GM23338 (cell line): ENCODE results near the gene KIAA1217. TPM values are rescaled to one million over a fixed set of nuclear protein-coding genes. Genes with fewer than 3 reads are reported as not detected.

Experiments used
- ATAC-seq: fragments of 200-7000 bp; cut with Tn5 transposase; 3 replicates; pipeline ENCODE4 v1.9.1; 2020
- DNase-seq: peaks from one replicate; pipeline ENCODE4 v3.0.0-alpha.2; 2015; ENCODE audit warnings: low spot score
- H2AFZ ChIP-seq: fragments of 200-600 bp; sonication (generic); 2 replicates; pipeline ENCODE4 v1.8.0; 2016; ENCODE audit warnings: antibody characterized with exemption, mild to moderate bottlenecking, moderate library complexity
- H3F3A ChIP-seq: fragments of 200-600 bp; sonication (generic); replicated peaks from 2 replicates; pipeline ENCODE4 v1.8.0; 2017; ENCODE audit warnings: antibody characterized with exemption, mixed run types, low read depth
- H3K27ac ChIP-seq: fragments of 200-600 bp; sonication (generic); 2 replicates; pipeline ENCODE4 v1.6.1; 2016; ENCODE audit warnings: low read depth
- H3K27me3 ChIP-seq: fragments of 200-600 bp; sonication (generic); 2 replicates; pipeline ENCODE4 v1.8.0; 2016; ENCODE audit warnings: mild to moderate bottlenecking, mixed run types, moderate library complexity; ENCODE audit not compliant: insufficient read depth
- H3K36me3 ChIP-seq: fragments of 200-600 bp; sonication (generic); 2 replicates; pipeline ENCODE4 v1.8.0; 2016; ENCODE audit warnings: mild to moderate bottlenecking; ENCODE audit not compliant: insufficient read depth
- H3K4me1 ChIP-seq: fragments of 200-600 bp; sonication (generic); 2 replicates; pipeline ENCODE4 v1.8.0; 2016; ENCODE audit warnings: mild to moderate bottlenecking, moderate library complexity; ENCODE audit not compliant: insufficient read depth
- H3K4me2 ChIP-seq: fragments of 200-600 bp; sonication (generic); 2 replicates; pipeline ENCODE4 v1.7.1; 2017; ENCODE audit warnings: mixed run types
- H3K4me3 ChIP-seq: fragments of 200-600 bp; sonication (generic); 2 replicates; pipeline ENCODE4 v1.6.1; 2016; ENCODE audit warnings: mixed run types
- H3K79me2 ChIP-seq: fragments of 200-600 bp; sonication (generic); replicated peaks from 2 replicates; pipeline ENCODE4 v1.8.0; 2017; ENCODE audit warnings: mild to moderate bottlenecking; ENCODE audit not compliant: insufficient read depth
- H3K9me2 ChIP-seq: fragments of 200-600 bp; sonication (generic); 2 replicates; pipeline ENCODE4 v1.8.0; 2017; ENCODE audit not compliant: insufficient read depth
- H4K20me1 ChIP-seq: fragments of 200-600 bp; sonication (generic); replicated peaks from 2 replicates; pipeline ENCODE4 v1.8.0; 2017; ENCODE audit warnings: mild to moderate bottlenecking; ENCODE audit not compliant: insufficient read depth
- H3K27ac Mint-ChIP-seq: 2 replicates; pipeline ENCODE4 v1.8.0; 2020; ENCODE audit warnings: inconsistent platforms, mild to moderate bottlenecking, moderate library complexity, mixed read lengths
- H3K27me3 Mint-ChIP-seq: 3 replicates; pipeline ENCODE4 v1.8.0; 2022; ENCODE audit warnings: low read depth, mild to moderate bottlenecking, moderate library complexity, mixed read lengths, inconsistent platforms; ENCODE audit not compliant: insufficient read depth, poor library complexity
- H3K36me3 Mint-ChIP-seq: 3 replicates; pipeline ENCODE4 v1.8.0; 2021; ENCODE audit warnings: low read depth, mild to moderate bottlenecking, inconsistent platforms, moderate library complexity, mixed read lengths
- H3K4me1 Mint-ChIP-seq: 3 replicates; pipeline ENCODE4 v1.8.0; 2020; ENCODE audit warnings: mild to moderate bottlenecking, inconsistent platforms, mixed read lengths
- H3K4me3 Mint-ChIP-seq: 3 replicates; pipeline ENCODE4 v1.8.0; 2021; ENCODE audit warnings: moderate library complexity, mild to moderate bottlenecking, inconsistent platforms, mixed read lengths
- H3K9me3 Mint-ChIP-seq: 3 replicates; pipeline ENCODE4 v1.8.0; 2020; ENCODE audit warnings: moderate library complexity, mild to moderate bottlenecking, inconsistent platforms, mixed read lengths
- CREB1 ChIP-seq: fragments of 250-450 bp; sonication (Bioruptor Pico); IDR thresholded peaks from 2 replicates; pipeline ENCODE4 v1.5.0; 2020; ENCODE audit warnings: low read depth, mild to moderate bottlenecking, moderate library complexity
- EZH2 ChIP-seq: fragments of 200-600 bp; sonication (generic); IDR thresholded peaks from one replicate; pipeline ENCODE4 v1.8.0; 2017; ENCODE audit warnings: antibody characterized with exemption, mild to moderate bottlenecking, low read depth; ENCODE audit not compliant: unreplicated experiment
- EZH2phosphoT487 ChIP-seq: fragments of 200-600 bp; sonication (generic); IDR thresholded peaks from one replicate; pipeline ENCODE4 v1.8.1; 2018; ENCODE audit warnings: antibody characterized with exemption; ENCODE audit not compliant: unreplicated experiment
- JUNB ChIP-seq: IDR thresholded peaks from one replicate; pipeline ENCODE4 v1.6.1; 2016; ENCODE audit warnings: antibody characterized with exemption; ENCODE audit not compliant: unreplicated experiment
- NANOG ChIP-seq: IDR thresholded peaks from 2 replicates; pipeline ENCODE4 v1.6.1; 2016; ENCODE audit warnings: antibody characterized with exemption, borderline replicate concordance
- POLR2AphosphoS5 ChIP-seq: IDR thresholded peaks from 2 replicates; pipeline ENCODE4 v1.6.1; 2016; ENCODE audit warnings: antibody characterized with exemption, low read depth
- STAT1 ChIP-seq: IDR thresholded peaks from one replicate; pipeline ENCODE4 v1.6.1; 2016; ENCODE audit warnings: antibody characterized with exemption; ENCODE audit not compliant: unreplicated experiment
- ZNF114 ChIP-seq: fragments of 250-450 bp; sonication (Bioruptor Pico); IDR thresholded peaks from 2 replicates; pipeline ENCODE4 v1.5.0; 2020; ENCODE audit warnings: mild to moderate bottlenecking, moderate library complexity
- ZNF331 ChIP-seq: fragments of 250-450 bp; sonication (Bioruptor Pico); IDR thresholded peaks from 2 replicates; pipeline ENCODE4 v1.5.0; 2020; ENCODE audit warnings: low read depth, mild to moderate bottlenecking, moderate library complexity
- polyA plus RNA-seq: library from polyadenylated mRNA; unstranded; fragments of >200 nt; fragmentation: Nextera tagmentation; extraction: Ambion mirVana; gene quantifications from 2 replicates; pipeline ENCODE4 v1.2.1, GENCODE V29; 2016
- total RNA-seq: library from RNA; depleted of rRNA; stranded (reverse); fragments of >200 nt; shearing (Covaris generic); gene quantifications from 2 replicates; pipeline ENCODE4 v1.2.3, GENCODE V29; 2014
- TF ChIP-seq, protein P1 (sequence below), 2 experiments: fragments of 200-600 bp in 1 of 2; sonication (generic) in 1 of 2; conservative IDR thresholded peaks; 2 replicates each; pipeline versions ENCODE4 v1.5.1 to v1.6.1; 2016 to 2017; ENCODE audit warnings: antibody characterized with exemption in 2 of 2, low read depth in 2 of 2, mild to moderate bottlenecking in 2 of 2, moderate library complexity in 1 of 2
- TF ChIP-seq, protein P2 (sequence below): IDR thresholded peaks from 2 replicates; pipeline ENCODE4 v1.6.1; 2016; ENCODE audit warnings: antibody characterized with exemption
- TF ChIP-seq, protein P3 (sequence below): fragments of 250-450 bp; sonication (Bioruptor Pico); IDR thresholded peaks from 2 replicates; pipeline ENCODE4 v1.5.0; 2020; ENCODE audit warnings: mild to moderate bottlenecking, moderate library complexity

Gene KIAA1217
- total and polyA plus RNA-seq, 2 experiments from 2014 or later: 6.4 to 9.1 TPM

DNA sequence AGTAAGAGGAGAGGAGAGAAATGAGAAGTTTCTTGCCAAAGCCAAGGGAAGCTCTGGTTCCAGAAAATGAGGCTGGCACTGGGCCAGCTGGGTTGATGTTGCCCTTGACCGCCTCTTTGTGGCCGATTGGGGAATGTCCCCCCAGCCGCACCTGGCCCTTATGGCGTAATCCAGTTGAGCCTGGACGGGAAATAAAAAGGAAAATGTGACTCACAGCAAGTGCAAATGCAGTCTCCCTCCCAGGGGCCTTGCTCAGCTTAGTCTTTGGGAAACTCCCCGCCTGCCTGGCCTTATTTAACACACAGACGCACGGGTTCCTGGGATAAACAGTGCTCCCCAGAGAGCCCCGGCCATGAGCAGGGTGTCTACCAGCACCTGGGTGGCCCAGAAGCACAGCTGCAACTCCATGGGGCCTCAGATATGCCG, 174.8 kb downstream of the KIAA1217 start:
- DNase-seq: peak; percentile 92
- Mint-ChIP-seq H3K36me3 (peaks cover 2% of the 10 kb centered on the region; the same call in 1 of the 3 replicates), H3K9me3 (no peaks in the 10 kb centered on the region), H3K4me3 (no peak overlapping the region), H3K27me3 (no peaks in the 10 kb centered on the region), H3K4me1 (peaks cover 34% of the 10 kb centered on the region), H3K27ac (peak overlapping the region; percentile 71)
- Histone ChIP-seq H3K4me1 (peaks cover 16% of the 10 kb centered on the region; the same call in 1 of the 2 replicates), H4K20me1 (no peaks in the 10 kb centered on the region), H3K4me3 (no peak overlapping the region), H3K27me3 (no peaks in the 10 kb centered on the region), H2AFZ (no peak overlapping the region), H3K36me3 (no peaks in the 10 kb centered on the region), H3K79me2 (no peaks in the 10 kb centered on the region), H3K4me2 (no peak overlapping the region), H3F3A (no peaks in the 10 kb centered on the region), H3K9me2 (no peaks in the 10 kb centered on the region), H3K27ac (peak overlapping the region; percentile 61)
- TF ChIP-seq, protein P1, sequence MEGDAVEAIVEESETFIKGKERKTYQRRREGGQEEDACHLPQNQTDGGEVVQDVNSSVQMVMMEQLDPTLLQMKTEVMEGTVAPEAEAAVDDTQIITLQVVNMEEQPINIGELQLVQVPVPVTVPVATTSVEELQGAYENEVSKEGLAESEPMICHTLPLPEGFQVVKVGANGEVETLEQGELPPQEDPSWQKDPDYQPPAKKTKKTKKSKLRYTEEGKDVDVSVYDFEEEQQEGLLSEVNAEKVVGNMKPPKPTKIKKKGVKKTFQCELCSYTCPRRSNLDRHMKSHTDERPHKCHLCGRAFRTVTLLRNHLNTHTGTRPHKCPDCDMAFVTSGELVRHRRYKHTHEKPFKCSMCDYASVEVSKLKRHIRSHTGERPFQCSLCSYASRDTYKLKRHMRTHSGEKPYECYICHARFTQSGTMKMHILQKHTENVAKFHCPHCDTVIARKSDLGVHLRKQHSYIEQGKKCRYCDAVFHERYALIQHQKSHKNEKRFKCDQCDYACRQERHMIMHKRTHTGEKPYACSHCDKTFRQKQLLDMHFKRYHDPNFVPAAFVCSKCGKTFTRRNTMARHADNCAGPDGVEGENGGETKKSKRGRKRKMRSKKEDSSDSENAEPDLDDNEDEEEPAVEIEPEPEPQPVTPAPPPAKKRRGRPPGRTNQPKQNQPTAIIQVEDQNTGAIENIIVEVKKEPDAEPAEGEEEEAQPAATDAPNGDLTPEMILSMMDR (conservative IDR thresholded peaks at IDR 0.05; ENCODE audit: low read depth in 2 of 2): peak; percentile 68 to 71
- no peak for TF ChIP-seq CREB1 (CRISPR knock-in tag)
- TF ChIP-seq, protein P2, sequence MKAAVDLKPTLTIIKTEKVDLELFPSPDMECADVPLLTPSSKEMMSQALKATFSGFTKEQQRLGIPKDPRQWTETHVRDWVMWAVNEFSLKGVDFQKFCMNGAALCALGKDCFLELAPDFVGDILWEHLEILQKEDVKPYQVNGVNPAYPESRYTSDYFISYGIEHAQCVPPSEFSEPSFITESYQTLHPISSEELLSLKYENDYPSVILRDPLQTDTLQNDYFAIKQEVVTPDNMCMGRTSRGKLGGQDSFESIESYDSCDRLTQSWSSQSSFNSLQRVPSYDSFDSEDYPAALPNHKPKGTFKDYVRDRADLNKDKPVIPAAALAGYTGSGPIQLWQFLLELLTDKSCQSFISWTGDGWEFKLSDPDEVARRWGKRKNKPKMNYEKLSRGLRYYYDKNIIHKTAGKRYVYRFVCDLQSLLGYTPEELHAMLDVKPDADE: no peak
- ATAC-seq: peak; percentile 90

DNA sequence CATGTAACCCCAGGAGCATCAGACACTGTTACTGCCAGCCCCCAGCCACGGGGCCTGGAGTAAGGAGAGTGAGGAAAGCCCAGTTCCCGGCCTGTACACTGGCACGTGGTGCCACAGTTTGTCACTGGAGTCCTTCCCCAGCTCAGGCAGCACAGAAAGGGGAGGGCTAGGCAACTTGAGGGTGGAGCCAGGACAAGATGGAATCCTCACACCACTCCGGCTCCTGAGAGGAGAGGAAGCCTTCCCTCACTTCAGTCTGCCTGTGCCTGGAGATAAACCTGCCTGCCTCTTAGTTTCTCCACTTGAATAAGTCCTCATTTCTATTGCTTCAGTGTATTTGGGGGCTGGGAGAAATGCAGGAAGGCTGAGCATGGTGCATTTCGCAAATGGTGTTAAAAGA, 176.0 kb downstream of the KIAA1217 start:
- H3K27ac Mint-ChIP-seq: 0 out of 2 replicates have a peak overlapping the region, but pooled peaks have one; percentile 23
- TF ChIP-seq ZNF114 (CRISPR knock-in tag) (no peak), CREB1 (CRISPR knock-in tag) (no peak), POLR2AphosphoS5 (no peak), ZNF331 (no peak), JUNB (no peak), STAT1 (no peak), EZH2phosphoT487 (no peak), NANOG (no peak), EZH2 (no peak)
- TF ChIP-seq, protein P3, sequence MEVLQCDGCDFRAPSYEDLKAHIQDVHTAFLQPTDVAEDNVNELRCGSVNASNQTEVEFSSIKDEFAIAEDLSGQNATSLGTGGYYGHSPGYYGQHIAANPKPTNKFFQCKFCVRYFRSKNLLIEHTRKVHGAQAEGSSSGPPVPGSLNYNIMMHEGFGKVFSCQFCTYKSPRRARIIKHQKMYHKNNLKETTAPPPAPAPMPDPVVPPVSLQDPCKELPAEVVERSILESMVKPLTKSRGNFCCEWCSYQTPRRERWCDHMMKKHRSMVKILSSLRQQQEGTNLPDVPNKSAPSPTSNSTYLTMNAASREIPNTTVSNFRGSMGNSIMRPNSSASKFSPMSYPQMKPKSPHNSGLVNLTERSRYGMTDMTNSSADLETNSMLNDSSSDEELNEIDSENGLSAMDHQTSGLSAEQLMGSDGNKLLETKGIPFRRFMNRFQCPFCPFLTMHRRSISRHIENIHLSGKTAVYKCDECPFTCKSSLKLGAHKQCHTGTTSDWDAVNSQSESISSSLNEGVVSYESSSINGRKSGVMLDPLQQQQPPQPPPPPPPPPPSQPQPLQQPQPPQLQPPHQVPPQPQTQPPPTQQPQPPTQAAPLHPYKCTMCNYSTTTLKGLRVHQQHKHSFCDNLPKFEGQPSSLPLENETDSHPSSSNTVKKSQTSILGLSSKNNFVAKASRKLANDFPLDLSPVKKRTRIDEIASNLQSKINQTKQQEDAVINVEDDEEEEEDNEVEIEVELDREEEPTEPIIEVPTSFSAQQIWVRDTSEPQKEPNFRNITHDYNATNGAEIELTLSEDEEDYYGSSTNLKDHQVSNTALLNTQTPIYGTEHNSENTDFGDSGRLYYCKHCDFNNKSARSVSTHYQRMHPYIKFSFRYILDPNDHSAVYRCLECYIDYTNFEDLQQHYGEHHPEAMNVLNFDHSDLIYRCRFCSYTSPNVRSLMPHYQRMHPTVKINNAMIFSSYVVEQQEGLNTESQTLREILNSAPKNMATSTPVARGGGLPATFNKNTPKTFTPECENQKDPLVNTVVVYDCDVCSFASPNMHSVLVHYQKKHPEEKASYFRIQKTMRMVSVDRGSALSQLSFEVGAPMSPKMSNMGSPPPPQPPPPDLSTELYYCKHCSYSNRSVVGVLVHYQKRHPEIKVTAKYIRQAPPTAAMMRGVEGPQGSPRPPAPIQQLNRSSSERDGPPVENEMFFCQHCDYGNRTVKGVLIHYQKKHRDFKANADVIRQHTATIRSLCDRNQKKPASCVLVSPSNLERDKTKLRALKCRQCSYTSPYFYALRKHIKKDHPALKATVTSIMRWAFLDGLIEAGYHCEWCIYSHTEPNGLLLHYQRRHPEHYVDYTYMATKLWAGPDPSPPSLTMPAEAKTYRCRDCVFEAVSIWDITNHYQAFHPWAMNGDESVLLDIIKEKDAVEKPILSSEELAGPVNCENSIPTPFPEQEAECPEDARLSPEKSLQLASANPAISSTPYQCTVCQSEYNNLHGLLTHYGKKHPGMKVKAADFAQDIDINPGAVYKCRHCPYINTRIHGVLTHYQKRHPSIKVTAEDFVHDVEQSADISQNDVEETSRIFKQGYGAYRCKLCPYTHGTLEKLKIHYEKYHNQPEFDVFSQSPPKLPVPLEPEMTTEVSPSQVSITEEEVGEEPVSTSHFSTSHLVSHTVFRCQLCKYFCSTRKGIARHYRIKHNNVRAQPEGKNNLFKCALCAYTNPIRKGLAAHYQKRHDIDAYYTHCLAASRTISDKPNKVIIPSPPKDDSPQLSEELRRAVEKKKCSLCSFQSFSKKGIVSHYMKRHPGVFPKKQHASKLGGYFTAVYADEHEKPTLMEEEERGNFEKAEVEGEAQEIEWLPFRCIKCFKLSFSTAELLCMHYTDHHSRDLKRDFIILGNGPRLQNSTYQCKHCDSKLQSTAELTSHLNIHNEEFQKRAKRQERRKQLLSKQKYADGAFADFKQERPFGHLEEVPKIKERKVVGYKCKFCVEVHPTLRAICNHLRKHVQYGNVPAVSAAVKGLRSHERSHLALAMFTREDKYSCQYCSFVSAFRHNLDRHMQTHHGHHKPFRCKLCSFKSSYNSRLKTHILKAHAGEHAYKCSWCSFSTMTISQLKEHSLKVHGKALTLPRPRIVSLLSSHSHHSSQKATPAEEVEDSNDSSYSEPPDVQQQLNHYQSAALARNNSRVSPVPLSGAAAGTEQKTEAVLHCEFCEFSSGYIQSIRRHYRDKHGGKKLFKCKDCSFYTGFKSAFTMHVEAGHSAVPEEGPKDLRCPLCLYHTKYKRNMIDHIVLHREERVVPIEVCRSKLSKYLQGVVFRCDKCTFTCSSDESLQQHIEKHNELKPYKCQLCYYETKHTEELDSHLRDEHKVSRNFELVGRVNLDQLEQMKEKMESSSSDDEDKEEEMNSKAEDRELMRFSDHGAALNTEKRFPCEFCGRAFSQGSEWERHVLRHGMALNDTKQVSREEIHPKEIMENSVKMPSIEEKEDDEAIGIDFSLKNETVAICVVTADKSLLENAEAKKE (CRISPR knock-in tag): no peak

More for the DNA sequence above, 176.0 kb downstream of the KIAA1217 start:
- Histone ChIP-seq H2AFZ (no peak overlapping the region), H3K4me3 (no peak overlapping the region), H4K20me1 (no peaks in the 10 kb centered on the region), H3K79me2 (no peaks in the 10 kb centered on the region), H3K4me2 (no peak overlapping the region), H3K36me3 (no peaks in the 10 kb centered on the region), H3F3A (no peaks in the 10 kb centered on the region), H3K4me1 (peaks cover 16% of the 10 kb centered on the region; the same call in 1 of the 2 replicates), H3K9me2 (no peaks in the 10 kb centered on the region), H3K27ac (no peak overlapping the region), H3K27me3 (no peaks in the 10 kb centered on the region)
- Mint-ChIP-seq H3K27me3 (no peaks in the 10 kb centered on the region), H3K4me1 (peaks cover 34% of the 10 kb centered on the region), H3K4me3 (no peak overlapping the region; the same call in 2 of the 3 replicates), H3K36me3 (peaks cover 2% of the 10 kb centered on the region; the same call in 1 of the 3 replicates), H3K9me3 (no peaks in the 10 kb centered on the region)
- no peak; the same call in 2 of the 3 replicates for ATAC-seq
- DNase-seq: no peak
